AG20443 (cell line): ENCODE data around the gene PRKG1.
A peak's percentile ranks its signal among the peaks of the same experiment; 100 is the strongest.
"Not testable (repeated sequence)": the region's sequence is repeated elsewhere in the genome, so short reads cannot be mapped to it uniquely, and the experiment has no call there.

Source experiments
- DNase-seq: peaks from one replicate; pipeline ENCODE4 v3.0.0; 2012; ENCODE audit warnings: low spot score, mixed read lengths

PRKG1 gene

DNA sequence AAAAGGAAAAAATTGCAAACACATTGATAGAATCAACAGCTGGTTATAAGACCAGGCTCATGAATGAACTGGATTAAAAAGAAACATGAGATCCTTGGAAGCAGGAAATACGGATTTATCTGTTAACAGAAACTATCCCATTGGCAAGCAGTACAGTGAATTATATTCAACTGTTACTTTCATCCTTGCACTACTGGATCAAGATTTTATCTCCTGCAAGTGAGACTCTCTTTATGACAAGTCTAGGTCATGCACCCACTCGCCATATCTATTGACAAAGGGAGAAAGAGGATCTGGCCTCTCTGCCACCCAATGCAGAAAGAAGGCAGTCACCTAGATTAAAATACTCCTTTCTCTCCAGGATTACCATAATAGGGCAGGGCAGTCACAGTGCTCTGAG lies 583.7 kb downstream of the PRKG1 start:
- DNase-seq, result no peak

DNA sequence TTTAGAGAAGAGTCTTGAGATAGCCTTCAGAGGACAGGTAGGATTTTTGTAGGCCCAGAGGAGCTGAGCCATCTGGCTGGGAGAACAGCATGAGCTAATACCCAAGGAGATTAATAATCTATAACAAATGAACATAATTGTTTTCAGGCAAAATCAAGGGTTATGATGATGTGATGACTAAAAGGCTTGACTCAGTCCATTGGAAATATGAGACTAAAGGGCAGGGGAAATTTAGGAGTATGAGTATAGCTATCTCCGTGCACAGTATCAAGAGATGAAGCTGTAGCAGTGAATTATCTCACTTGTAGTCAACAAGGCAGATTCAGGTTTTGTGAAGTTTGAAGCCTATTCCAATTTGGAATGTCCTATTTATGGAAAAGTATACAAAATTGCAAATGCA lies 585.1 kb downstream of the PRKG1 start:
- no peak for DNase-seq

DNA sequence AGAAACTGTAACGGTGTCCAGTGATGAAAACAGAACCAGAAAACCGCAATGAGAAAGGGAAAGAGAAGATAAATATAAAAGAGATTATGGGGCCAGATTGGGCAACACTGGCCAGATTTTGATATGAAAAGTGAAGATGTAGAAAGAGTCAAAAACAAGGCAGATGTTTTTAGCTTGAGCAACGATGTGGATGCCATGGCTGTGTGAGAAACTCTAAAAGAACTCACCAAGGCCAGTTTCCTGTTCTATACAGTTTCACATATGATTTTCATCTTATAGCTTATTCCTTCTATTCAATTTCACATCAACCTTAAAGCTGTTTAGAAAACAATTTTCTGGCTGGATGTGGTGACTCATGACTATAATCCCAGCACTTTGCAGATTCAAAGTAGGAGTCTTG lies 588.8 kb downstream of the PRKG1 start:
- no peak for DNase-seq

DNA sequence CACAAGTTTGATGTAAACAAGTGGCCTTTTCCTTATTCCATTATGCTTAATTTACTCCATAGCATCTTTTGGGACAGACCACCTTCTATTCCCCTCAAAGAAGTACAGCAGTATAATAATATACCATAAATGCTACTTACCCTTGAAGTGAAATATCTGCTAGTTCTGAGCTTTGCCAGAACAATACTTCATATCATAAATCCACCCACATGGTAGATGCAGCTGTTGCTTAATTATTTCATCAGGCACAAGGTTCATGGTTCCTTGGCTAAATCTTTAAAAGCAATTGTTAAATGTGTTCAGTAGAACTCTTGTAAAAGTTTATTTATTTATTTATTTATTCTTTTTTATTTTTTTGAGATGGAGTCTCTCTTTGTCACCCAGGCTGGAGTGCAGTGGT lies 592.2 kb downstream of the PRKG1 start:
- no peak for DNase-seq

DNA sequence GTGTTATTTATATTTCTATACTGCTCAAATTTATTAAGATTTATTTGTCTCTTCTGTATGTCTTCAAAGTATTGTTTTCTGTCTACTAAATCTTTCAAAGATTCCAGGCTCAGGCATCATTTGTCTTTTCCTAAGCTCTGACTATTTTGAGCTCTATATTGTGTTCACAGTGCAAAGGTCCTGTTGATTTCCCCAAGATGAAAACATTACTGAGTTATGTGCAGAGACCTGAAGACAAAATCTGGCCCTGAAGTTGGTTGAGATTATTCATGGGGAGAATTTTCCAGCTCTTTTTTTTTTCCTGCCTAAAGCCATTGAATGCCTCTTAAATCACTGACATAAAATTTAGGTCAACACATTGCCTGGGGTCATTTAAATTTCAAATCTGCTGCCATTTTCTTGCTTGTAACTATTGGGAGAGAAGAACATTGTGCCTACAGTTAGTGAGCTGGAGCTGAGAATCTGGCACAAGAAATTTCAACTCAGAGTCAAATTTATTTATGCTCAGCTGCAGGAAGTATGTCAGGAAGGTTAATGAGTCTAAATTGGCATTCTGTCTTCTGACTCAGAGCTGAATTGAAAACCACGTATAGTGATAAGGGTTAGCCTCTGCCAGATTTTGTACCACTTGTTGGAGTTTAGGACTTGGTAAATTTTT lies 593.5 kb downstream of the PRKG1 start:
- peak; percentile 19 for DNase-seq

DNA sequence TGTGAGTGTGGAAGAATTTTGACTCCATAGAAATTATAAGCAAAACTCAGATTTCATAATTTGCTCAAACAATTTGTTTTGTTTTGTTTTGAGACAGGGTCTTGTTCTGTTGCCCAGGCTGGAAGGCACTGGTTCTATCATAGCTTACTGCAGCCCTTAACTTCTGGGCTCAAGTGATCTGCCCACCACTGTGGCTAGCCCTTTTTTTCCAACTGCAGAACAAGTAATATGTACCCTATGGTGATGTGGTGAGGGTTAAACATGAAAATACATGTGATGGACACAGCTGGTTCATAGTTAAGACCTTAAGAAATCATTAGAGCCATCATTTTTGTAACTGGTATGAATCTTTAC lies 594.0 kb downstream of the PRKG1 start:
- DNase-seq, result no peak

DNA sequence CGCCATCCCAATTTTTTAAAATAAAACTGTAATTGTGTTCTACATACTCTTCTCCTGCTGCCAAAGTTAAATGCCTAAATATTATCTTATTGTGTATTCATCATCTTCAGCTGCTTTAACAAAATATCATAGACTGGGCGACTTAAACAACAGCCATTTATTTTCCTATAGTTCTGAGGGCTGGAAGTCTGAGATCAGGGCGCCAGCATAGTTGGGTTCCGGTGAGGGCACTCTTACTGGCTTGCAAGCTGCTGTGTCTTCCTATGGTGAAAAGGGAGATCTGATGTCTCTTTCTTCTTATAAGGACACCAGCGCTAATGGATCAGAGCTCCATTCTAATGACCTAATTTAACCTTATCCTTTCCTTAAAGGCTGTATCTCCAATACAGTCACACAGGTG lies 594.8 kb downstream of the PRKG1 start:
- DNase-seq, result no peak

DNA sequence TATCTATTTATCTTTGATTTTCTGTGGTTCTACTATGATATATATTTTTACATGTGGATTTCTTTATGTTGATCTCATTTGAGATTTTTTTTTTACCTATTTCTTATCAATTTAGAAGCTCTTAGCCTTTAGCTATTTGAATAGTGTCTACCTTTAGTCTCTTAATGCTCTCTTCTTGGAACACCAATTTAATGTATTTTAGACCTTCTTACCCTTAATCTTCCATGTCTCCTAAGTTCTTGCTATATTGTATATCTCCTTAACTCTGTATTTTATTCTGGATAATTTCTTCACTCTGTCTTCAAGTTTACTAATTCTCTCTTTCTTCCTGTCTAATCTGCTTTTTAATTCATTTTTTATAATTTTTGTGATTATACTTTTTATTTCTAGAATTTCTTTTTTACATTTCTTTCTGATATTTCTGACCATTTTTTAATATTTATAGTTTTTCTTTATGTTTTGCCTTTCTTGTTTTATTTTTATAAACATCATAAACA lies 597.8 kb downstream of the PRKG1 start:
- no peak for DNase-seq

DNA sequence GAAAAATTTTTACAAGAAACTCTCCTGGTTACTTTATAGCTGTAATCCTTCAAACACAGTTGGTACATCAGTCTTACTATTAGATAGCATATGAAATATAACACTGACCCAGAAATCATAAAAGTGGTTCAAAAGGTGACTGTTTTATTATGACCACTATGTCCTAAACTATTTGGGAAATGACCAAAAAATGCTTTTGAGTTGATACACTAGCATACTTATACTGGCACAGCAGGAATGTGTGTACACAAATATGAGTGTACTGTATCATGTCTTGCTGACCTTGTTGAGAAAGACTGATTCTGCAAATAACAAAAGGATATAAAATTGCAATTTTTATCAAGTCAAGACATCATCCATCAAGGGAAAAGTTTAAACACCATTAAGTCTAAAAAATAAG lies 600.8 kb downstream of the PRKG1 start:
- DNase-seq, result no peak

DNA sequence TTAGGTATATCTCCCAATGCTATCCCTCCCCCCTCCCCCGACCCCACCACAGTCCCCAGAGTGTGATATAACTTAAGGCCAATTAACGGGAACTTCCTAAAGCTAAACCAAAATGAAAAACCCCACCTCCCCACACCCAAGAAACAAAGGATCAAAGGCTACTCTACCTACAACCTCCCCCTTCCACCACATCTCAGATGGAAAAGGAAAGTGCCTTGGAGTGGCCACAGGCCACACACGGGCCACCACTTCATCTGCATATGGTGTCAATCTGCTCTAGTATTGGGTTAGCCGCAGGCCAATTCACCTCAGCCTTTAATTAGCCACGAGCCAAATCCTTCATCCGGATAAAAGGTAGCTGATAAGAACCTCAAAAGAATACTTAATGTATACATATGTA lies 605.6 kb downstream of the PRKG1 start:
- no peak for DNase-seq

DNA sequence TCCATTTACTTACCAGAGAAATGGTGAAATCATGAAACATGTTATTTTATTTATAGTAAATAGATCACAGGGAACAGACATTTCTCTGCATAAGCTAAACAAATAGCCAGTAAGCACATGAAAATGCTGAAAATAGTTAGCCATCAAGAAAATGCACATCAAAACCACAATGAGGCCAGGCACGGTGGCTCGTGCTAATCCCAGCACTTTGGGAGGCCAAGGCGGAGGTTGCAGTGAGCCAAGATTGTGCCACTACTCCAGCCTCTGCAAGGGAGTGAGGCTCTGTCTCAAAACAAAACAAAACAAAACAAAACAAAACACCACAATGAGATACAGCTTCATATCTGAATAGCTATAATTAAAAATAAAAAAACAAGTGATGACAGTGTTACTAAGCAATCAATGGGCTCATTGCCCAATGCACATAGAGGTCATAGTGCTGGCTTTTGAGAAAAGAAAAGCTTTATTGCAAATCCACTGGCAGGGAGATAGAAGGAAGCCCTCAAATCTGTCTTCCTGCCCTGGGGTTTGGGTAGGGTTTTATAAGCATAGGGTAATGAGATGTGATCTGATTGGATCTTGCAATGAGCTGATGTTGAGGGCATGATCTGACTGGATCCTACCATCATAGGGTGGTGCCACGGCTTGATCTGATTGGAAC lies 608.9 kb downstream of the PRKG1 start:
- DNase-seq, result peak; percentile 44

DNA sequence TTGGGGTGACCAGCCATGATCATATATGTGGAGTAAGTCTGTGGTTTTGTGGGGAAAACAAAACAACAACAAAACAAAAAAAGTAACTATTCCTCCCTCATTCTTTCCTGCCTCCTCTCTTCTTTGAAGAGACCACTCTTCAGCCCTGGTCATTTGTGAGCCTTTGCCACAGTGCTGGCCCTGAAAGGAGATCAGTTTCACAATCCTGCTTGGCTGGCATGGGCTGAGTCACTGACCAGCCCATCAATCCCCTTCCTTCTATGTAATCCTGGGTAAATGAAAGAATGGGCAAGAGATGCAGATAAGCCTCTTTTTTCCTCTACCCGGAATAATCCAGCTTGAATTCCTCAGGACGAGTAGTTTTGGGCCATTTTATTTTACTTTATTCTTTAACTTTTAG lies 611.5 kb downstream of the PRKG1 start:
- no peak for DNase-seq

DNA sequence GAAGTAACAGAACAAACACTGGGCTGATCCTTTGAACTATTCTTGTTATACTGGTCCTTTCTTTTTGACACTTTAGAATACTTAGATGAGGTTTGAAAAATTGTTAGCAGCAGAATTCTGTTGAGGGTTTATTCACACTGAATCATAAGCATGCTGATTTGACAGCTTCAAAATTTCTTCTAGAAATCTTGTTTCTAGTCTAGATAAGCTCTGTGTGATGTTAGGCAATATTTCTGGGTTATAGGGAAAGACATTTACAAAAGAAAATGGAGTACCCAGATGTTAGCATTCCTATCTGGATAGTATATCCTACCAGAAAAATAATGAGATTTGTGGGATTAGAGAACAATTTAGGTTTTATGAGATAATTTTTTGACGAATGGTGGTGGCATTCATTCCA lies 613.0 kb downstream of the PRKG1 start:
- no peak for DNase-seq

DNA sequence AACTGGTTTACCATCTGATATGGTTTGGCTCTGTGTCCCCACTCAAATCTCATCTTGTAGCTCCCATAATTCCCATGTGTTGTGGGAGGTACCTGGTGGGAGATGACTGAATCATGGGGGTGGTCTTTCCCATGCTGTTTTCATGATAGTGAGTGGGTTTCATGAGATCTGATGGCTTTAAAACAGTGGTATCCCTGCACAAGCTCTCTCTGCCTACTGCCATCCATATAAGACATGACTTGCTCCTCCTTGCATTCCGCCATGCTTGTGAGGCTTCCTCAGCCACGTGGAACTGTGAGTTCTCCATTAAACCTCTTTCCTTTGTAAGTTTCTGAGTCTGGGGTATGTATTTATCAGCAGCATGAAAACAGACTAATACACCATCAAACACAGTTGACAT lies 614.5 kb downstream of the PRKG1 start:
- not testable (repeated sequence) for DNase-seq

DNA sequence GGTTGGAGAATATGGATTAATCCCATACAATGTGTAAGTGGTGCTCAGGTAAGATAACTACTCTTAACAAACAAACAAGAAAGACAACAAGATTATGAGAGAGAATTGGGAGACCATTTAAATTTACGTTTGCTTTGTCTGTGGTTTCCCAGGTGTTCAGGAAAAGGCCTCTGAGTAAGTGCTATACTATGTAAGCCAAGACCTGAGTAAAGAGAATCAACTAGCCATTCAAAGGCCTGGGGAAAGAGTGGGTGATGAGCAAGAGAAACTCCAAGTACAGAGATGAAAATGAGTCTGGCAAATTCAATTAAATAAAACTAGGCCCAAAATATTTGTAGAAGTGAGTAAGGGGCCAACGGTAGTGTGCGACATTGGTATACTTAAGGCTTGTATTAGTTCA lies 615.2 kb downstream of the PRKG1 start:
- DNase-seq, result no peak

DNA sequence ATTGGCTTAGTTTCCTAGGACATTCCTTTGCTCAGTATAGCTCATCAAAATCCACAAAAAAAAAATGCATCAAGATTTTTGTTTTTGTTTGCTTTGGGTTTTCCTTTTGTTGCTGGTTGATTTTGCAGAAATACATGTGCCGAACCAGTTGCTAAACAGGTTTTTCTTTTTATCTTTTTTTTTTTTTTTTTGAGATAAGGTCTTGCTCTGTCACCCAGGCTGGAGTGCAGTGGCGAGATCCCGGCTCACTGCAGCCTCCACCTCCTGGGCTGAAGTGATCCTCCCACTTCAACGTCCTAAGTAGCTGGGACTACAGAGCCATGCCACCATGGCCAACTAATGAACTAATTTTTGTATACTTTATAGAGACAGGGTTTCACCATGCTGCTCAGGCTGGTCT lies 616.8 kb downstream of the PRKG1 start:
- no peak for DNase-seq

DNA sequence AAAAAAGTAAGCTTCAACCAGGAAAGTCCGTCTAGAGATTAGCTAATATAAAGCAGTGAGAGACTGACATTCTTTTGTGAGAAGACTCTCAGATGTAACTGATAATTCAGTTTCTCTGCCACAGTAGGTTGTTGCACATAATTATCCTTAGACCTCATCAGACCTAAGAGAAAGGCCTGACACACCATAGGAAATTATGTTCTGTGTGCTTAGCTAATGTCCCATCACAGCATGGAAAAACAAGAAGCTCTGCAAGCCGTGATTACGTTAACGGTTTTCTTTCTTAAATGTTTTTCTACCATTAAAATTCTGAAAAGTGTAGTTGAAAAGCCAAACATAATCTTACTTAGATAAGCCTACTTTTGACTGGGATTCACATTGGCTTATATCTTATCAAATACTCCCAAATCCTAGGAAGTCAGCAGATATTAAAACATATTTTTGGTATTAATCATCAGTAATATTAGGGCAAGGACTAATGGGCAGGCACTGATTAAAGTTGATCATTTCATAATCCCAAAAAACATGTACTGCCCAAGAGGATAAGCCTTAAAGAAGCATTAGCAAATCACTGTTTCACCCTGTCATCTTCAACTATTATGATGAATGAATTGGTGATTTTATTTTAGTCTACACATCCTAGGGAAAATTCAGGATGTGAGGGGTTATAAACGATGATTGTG lies 619.9 kb downstream of the PRKG1 start:
- DNase-seq, result no peak

DNA sequence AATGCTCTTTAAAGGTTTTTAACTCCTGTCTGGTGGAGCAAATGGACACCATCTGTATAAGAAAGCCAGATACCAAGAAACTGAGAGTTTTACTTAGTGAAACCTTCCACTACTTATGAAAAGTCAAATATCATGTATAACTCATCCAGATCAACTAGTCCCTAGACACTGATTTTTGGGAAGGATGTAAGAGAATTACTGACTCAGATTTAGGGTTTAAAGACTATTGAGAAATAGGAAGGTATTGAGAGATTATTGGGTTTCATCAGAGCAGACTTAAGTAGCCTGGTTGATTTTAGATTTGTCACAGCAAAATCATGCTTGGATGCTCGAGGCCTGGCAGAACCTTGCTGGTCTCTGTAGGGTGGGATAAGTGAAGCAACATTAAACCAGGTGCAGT lies 622.0 kb downstream of the PRKG1 start:
- DNase-seq, result no peak

DNA sequence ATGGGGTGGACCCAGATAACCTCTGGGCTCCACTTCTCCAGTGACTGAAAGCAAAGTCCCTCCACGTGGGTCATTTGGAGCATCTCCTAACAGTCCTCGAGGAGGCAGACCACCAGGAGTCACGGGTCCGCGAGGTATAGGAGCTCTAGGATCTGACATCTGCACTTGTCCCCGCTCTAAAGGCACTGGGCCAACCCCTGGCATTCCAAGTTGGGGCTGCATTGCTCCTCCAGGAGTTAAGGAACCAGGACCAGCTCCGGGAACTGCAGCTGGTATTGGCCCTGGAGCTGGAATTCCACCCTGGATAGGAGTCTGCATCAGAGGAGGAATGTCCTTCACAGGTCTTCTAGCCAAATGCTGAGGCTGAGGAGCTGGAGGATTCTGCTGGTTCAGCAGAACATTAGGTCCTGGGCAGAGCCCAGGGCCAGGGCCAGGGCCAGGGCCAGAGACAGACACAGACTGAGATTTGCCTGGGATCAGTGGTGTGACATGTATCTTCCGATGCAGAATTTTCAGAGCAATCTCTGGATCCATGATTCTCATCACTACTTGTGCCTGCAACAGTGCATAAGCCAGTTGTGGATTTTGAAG lies 624.3 kb downstream of the PRKG1 start:
- DNase-seq, result no peak

DNA sequence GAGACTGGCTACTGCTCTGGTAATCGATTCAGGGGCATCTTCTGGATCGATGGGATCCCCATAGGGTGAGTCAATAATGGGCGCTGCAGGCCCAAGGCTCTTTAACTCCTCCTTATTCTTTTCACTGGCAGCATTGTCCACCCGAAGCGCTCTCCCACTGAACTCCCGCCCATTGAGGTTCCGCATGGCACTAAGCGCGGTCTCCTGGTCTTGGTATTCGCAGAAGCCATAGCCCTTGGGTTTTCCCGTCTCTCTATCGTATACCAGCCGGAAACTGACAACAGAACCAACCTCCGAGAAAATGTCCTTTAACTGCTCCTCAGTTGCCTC lies 624.8 kb downstream of the PRKG1 start:
- peak; percentile 30 for DNase-seq

DNA sequence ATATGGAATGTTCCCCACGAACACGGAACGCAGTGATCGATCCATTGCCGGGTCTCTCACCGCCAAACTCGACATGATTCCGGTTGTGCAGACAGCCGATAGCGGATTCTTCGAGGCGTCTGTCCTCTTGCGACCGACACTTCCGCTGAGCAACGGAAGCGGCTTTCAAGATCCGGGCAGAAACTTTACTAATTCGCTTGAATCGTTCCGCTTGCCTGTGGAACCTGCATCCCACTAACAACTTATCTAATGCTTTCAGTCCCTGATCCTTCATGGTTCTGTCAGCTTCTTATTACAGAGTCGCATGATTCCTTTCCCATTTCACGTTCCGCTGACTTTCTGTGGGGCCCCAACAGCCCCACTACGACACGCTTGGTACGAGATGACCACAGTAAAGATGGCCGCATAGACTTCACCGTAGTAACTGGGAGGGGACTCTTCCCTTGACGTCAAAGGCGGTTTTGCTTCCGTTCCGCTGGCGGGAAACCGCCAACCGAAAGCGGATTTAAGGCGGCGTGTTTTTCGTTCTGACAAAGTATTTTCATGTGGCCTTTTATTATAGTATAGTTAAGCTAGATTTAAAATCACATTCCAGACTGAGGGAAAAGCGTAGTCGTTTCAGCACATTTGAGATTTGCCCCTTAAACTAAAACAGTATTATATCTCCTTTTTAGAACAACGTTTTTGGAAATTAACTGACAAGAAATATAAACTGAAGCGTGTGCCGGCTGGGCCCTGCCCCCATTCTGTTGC lies 625.4 kb downstream of the PRKG1 start, which contains the start of gene CSTF2T:
Gene CSTF2T (minus strand): TSS at position 121 of the 753 bp plus-strand sequence. CDS start 46 bp downstream, at position 75.
- DNase-seq, result peak; percentile 83

DNA sequence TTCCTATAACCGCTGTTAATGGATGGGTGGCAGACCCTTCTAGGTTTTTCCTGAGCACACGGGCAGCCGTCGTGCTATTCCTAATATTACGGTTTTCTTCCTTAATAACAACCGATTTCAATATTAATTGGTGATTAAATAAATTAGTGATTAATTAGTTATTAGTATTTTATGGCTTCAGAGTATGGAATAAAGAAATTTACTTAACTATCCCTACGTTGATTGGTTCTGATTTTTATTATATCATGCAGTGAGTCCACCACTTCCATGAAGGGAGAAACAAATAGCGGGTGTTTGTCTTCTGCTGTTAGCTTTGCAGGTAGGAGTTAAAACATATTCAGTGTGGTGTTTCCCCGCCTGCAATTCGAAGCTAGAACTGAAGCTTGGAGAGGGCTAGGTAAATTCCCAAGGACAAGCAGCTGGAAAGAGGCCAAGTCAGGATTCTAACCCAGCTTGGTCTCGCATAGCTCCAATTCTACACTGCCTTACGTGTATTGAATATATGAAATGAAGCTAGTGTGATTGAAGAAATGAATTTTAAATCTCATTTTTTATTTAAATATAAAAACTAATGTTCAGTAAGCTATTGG lies 626.0 kb downstream of the PRKG1 start:
- no peak for DNase-seq
